ENCODE data around the gene ATM.
"Not testable (repeated sequence)": the region's sequence is repeated elsewhere in the genome, so short reads cannot be mapped to it uniquely, and the experiment has no call there.

ATM gene

GRCh38 chr11:108221371-108221770, 1.5 kb upstream of the ATM start:
- peak; percentile 64 for DNase-seq

- peak; percentile 73 for DNase-seq
These were observed 825 bp upstream of the ATM start for GRCh38 chr11:108221911-108222573.

- DNase-seq: peak; percentile 34
These were observed 682 bp downstream of the ATM start for GRCh38 chr11:108223348-108224149.

GRCh38 chr11:108224366-108224765, 1.5 kb downstream of the ATM start:
- DNase-seq: no peak

- no peak for DNase-seq
These were observed 2.3 kb downstream of the ATM start for GRCh38 chr11:108224911-108225786.

GRCh38 chr11:108226036-108226435, 3.2 kb downstream of the ATM start:
- no peak for DNase-seq

GRCh38 chr11:108228251-108228650, 5.4 kb downstream of the ATM start:
- DNase-seq: no peak

- DNase-seq: no peak
These were observed 10.5 kb downstream of the ATM start for GRCh38 chr11:108233277-108233945.

- DNase-seq: no peak
These were observed 12.3 kb downstream of the ATM start for GRCh38 chr11:108235192-108235591.

GRCh38 chr11:108235633-108236032, 12.8 kb downstream of the ATM start:
- DNase-seq: no peak

GRCh38 chr11:108237058-108237481, 14.2 kb downstream of the ATM start:
- DNase-seq: no peak

GRCh38 chr11:108239076-108239475, 16.2 kb downstream of the ATM start:
- no peak for DNase-seq

- no peak for DNase-seq
These were observed 18.6 kb downstream of the ATM start for GRCh38 chr11:108241330-108242037.

GRCh38 chr11:108242422-108242821, 19.6 kb downstream of the ATM start:
- no peak for DNase-seq

- DNase-seq: no peak
These were observed 23.4 kb downstream of the ATM start for GRCh38 chr11:108246308-108246707.

GRCh38 chr11:108246885-108247284, 24.0 kb downstream of the ATM start:
- no peak for DNase-seq

GRCh38 chr11:108253176-108253575, 30.3 kb downstream of the ATM start:
- DNase-seq: no peak

- no peak for DNase-seq
These were observed 46.7 kb downstream of the ATM start for GRCh38 chr11:108269583-108269982.

GRCh38 chr11:108276985-108277616, 54.2 kb downstream of the ATM start:
- not testable (repeated sequence) for DNase-seq

- DNase-seq: no peak
These were observed 55.7 kb downstream of the ATM start for GRCh38 chr11:108278546-108278945.

GRCh38 chr11:108278954-108279353, 56.1 kb downstream of the ATM start:
- DNase-seq: no peak

GRCh38 chr11:108286370-108286769, 63.5 kb downstream of the ATM start:
- DNase-seq: no peak
